Measurements from ENCODE around the gene CHMP6.
"Not testable (repeated sequence)": the region's sequence is repeated elsewhere in the genome, so short reads cannot be mapped to it uniquely, and the experiment has no call there.

Gene CHMP6

DNA sequence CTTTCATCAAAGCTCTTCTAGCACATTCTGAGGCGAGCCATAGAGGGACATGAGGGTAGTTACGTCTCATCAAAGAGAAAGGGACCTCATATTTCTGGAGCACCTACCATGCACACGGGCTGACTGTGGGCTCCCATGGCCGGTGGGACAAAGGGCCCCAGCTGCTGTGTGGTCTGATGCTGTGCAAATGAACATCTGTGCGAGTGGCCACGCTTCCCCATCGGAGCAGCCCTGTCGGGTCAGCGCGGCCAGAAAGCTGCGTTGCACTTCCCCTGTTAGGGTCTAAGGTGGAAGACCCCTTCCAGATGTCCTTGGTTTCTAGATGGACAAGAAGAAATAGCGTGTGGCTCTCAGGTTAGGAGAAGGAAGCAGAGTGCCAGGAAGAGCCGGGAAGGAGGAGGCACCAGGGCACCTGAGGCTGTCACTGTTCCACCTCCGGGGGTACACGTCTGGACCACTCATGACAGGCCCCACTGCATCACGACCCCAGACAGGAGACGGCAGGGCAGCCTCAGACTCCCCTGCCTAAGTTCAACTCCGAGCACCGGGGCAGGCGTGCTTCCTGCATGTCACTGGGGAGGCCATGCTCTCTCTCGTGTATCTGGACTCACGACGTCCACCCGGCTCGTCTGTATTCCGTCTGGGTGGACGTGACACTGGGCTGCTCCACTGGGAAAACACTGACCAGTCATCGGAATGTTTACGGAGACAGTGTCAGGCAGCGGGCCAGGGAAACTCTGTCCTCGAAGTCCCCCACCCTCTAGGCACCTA lies 34.8 kb downstream of the CHMP6 start:
- no peaks in the 10 kb centered on the region for H3K4me1 ChIP-seq (ENCODE audit: control insufficient read depth, insufficient read depth, low read length)
- H3K36me3 ChIP-seq (ENCODE audit: control insufficient read depth, insufficient read depth, low read length) = no peaks in the 10 kb centered on the region
- H3K27me3 ChIP-seq (ENCODE audit: control insufficient read depth, insufficient read depth, low read length) = no peaks in the 10 kb centered on the region
- no peak overlapping the region for H3K4me3 ChIP-seq (ENCODE audit: low read depth, low read length)
- H3K9me3 ChIP-seq (ENCODE audit: control insufficient read depth, insufficient read depth, low read length) = no peaks in the 10 kb centered on the region
- H3K9ac ChIP-seq (ENCODE audit: low read depth, low read length) = no peak overlapping the region

GRCh38 chr17:81027038-81027437 lies 35.4 kb downstream of the CHMP6 start:
- Histone ChIP-seq H3K9me3 (ENCODE audit: control insufficient read depth, insufficient read depth, low read length) (no peaks in the 10 kb centered on the region), H3K4me3 (ENCODE audit: low read depth, low read length) (no peak overlapping the region), H3K4me1 (ENCODE audit: control insufficient read depth, insufficient read depth, low read length) (no peaks in the 10 kb centered on the region), H3K27me3 (ENCODE audit: control insufficient read depth, insufficient read depth, low read length) (no peaks in the 10 kb centered on the region), H3K9ac (ENCODE audit: low read depth, low read length) (no peak overlapping the region), H3K36me3 (ENCODE audit: control insufficient read depth, insufficient read depth, low read length) (peaks cover 2% of the 10 kb centered on the region)

DNA sequence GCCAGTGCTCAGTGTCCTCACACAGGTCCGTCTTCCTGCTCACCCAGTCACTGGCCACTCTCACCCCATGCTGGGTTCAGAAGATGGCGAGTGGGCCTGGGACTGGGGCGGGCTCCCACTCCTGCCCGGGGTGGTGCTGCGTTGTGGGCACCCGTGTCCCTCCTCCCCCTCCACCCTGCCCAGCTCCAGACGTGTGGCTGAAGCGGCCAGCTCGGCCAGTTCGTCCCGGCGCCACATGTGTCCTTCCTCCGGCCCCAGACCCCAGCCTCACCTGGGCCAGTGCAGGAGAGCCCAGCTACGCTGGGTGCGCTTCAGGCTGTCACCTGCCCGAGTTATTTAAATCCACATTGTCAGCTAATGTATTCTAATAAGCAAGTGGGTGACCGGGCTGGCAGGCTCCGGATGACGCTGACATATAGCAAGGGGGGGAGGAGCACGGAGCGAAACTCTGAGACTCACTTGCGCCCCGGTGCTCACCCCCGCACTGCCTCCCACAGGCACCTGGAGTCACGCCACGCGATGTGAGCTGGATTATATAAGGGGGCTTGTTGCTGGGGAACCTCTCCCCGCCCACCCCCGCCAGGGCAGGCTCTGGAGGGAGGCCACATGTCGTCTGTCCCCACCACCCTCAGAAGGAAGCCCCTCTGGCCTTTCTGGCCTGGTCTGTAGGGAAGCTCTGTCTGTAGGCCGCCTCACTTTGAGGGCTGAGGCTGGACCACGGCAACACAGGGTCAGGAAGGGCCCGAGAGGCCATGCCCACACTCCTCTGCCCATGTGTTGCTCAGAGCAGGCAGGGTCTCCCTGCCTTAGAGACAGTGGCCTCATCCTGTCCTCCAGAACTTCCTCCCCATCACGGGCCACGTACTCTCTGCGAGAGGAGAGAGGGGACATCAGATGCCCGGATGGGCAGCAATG lies 36.2 kb downstream of the CHMP6 start:
- no peaks in the 10 kb centered on the region for H3K27me3 ChIP-seq (ENCODE audit: control insufficient read depth, insufficient read depth, low read length)
- H3K36me3 ChIP-seq (ENCODE audit: control insufficient read depth, insufficient read depth, low read length) = peaks cover 2% of the 10 kb centered on the region
- no peaks in the 10 kb centered on the region for H3K4me1 ChIP-seq (ENCODE audit: control insufficient read depth, insufficient read depth, low read length)
- no peaks in the 10 kb centered on the region for H3K9me3 ChIP-seq (ENCODE audit: control insufficient read depth, insufficient read depth, low read length)
- no peak overlapping the region for H3K4me3 ChIP-seq (ENCODE audit: low read depth, low read length)
- no peak overlapping the region for H3K9ac ChIP-seq (ENCODE audit: low read depth, low read length)

- Histone ChIP-seq H3K4me3 (ENCODE audit: low read depth, low read length) (no peak overlapping the region), H3K9me3 (ENCODE audit: control insufficient read depth, insufficient read depth, low read length) (no peaks in the 10 kb centered on the region), H3K9ac (ENCODE audit: low read depth, low read length) (no peak overlapping the region), H3K27me3 (ENCODE audit: control insufficient read depth, insufficient read depth, low read length) (no peaks in the 10 kb centered on the region), H3K4me1 (ENCODE audit: control insufficient read depth, insufficient read depth, low read length) (no peaks in the 10 kb centered on the region), H3K36me3 (ENCODE audit: control insufficient read depth, insufficient read depth, low read length) (peaks cover 2% of the 10 kb centered on the region)
Measured at GRCh38 chr17:81028506-81028858, 36.8 kb downstream of the CHMP6 start.

GRCh38 chr17:81029859-81030258 lies 38.2 kb downstream of the CHMP6 start:
- H3K9me3 ChIP-seq (ENCODE audit: control insufficient read depth, insufficient read depth, low read length) = no peaks in the 10 kb centered on the region

GRCh38 chr17:81030312-81030711 lies 38.7 kb downstream of the CHMP6 start:
- not testable (repeated sequence) for H3K9me3 ChIP-seq (ENCODE audit: control insufficient read depth, insufficient read depth, low read length); H3K36me3 ChIP-seq (ENCODE audit: control insufficient read depth, insufficient read depth, low read length); H3K4me1 ChIP-seq (ENCODE audit: control insufficient read depth, insufficient read depth, low read length); H3K9ac ChIP-seq (ENCODE audit: low read depth, low read length); H3K27me3 ChIP-seq (ENCODE audit: control insufficient read depth, insufficient read depth, low read length); H3K4me3 ChIP-seq (ENCODE audit: low read depth, low read length)

More at GRCh38 chr17:81029859-81030258, 38.2 kb downstream of the CHMP6 start:
- Histone ChIP-seq H3K9ac (ENCODE audit: low read depth, low read length) (no peak overlapping the region), H3K36me3 (ENCODE audit: control insufficient read depth, insufficient read depth, low read length) (peaks cover 2% of the 10 kb centered on the region), H3K4me3 (ENCODE audit: low read depth, low read length) (no peak overlapping the region), H3K4me1 (ENCODE audit: control insufficient read depth, insufficient read depth, low read length) (peaks cover 2% of the 10 kb centered on the region), H3K27me3 (ENCODE audit: control insufficient read depth, insufficient read depth, low read length) (no peaks in the 10 kb centered on the region)

- H3K9me3 ChIP-seq (ENCODE audit: control insufficient read depth, insufficient read depth, low read length) = no peaks in the 10 kb centered on the region
- H3K36me3 ChIP-seq (ENCODE audit: control insufficient read depth, insufficient read depth, low read length) = peaks cover 2% of the 10 kb centered on the region
- H3K9ac ChIP-seq (ENCODE audit: low read depth, low read length) = peak overlapping the region; percentile 47
- H3K27me3 ChIP-seq (ENCODE audit: control insufficient read depth, insufficient read depth, low read length) = peaks cover 2% of the 10 kb centered on the region
- no peak overlapping the region for H3K4me3 ChIP-seq (ENCODE audit: low read depth, low read length)
- H3K4me1 ChIP-seq (ENCODE audit: control insufficient read depth, insufficient read depth, low read length) = peaks cover 3% of the 10 kb centered on the region
Measured at GRCh38 chr17:81030741-81031565, 39.3 kb downstream of the CHMP6 start.

DNA sequence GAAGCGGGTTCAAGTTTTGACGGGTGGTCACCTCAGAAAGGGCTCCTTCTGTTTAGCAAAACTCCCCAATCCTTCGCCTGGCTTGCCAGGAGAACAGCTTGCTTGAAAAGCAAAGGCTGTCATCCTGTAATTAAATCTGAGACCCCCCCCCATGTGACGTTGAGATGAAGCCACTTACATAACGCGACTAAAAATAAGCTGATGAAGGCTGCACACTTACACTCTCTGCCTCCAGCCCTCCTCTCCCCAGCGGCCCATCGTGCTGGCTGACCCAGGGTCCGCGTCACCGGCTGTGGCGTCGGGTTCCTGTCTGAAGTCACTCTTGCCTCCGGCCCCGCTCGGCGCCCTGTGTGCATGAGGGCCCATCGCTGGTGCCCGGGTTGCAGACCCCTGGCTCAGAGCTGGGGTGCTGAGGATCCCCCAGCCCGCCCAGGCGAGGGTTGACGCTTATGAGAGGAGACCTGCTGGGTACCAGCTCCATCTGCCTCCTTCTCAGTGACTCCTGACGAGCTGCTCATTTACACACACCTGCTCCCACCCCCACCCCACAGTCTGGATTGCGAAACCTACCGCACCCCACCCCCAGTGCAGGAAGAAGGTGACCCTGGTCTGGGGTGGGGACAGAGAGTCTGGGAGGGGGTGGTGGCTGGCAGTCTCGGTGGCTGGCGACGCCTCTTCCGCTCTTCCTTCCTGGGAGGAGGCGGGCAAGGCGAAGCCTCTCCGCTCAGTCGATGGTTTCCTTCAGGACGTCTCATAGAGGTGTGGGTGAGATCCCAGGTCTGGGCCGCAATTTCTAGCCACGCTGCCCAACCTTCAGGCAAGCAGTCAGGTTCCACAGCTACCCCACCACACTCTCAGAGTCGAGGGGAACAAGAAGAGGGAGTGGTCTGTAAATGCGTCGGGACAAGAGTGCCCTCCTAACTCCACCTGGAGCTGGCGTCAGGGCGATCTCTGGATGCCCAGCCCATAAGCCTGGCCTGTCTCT lies 40.2 kb downstream of the CHMP6 start:
- peaks cover 2% of the 10 kb centered on the region for H3K27me3 ChIP-seq (ENCODE audit: control insufficient read depth, insufficient read depth, low read length)
- no peaks in the 10 kb centered on the region for H3K9me3 ChIP-seq (ENCODE audit: control insufficient read depth, insufficient read depth, low read length)
- H3K9ac ChIP-seq (ENCODE audit: low read depth, low read length) = no peak overlapping the region
- no peak overlapping the region for H3K4me3 ChIP-seq (ENCODE audit: low read depth, low read length)
- peaks cover 5% of the 10 kb centered on the region for H3K4me1 ChIP-seq (ENCODE audit: control insufficient read depth, insufficient read depth, low read length)
- H3K36me3 ChIP-seq (ENCODE audit: control insufficient read depth, insufficient read depth, low read length) = peaks cover 2% of the 10 kb centered on the region

GRCh38 chr17:81032641-81033480 lies 41.2 kb downstream of the CHMP6 start:
- Histone ChIP-seq H3K4me3 (ENCODE audit: low read depth, low read length) (no peak overlapping the region), H3K9me3 (ENCODE audit: control insufficient read depth, insufficient read depth, low read length) (no peaks in the 10 kb centered on the region), H3K27me3 (ENCODE audit: control insufficient read depth, insufficient read depth, low read length) (peaks cover 2% of the 10 kb centered on the region), H3K9ac (ENCODE audit: low read depth, low read length) (peak overlapping the region; percentile 54), H3K4me1 (ENCODE audit: control insufficient read depth, insufficient read depth, low read length) (peaks cover 5% of the 10 kb centered on the region), H3K36me3 (ENCODE audit: control insufficient read depth, insufficient read depth, low read length) (peaks cover 2% of the 10 kb centered on the region)

- H3K4me3 ChIP-seq (ENCODE audit: low read depth, low read length) = peak overlapping the region; percentile 69
- H3K9ac ChIP-seq (ENCODE audit: low read depth, low read length) = peak overlapping the region; percentile 73
Measured at GRCh38 chr17:81033535-81034167, 42.0 kb downstream of the CHMP6 start.

More at GRCh38 chr17:81033535-81034167, 42.0 kb downstream of the CHMP6 start:
- peaks cover 2% of the 10 kb centered on the region for H3K27me3 ChIP-seq (ENCODE audit: control insufficient read depth, insufficient read depth, low read length)
- peaks cover 5% of the 10 kb centered on the region for H3K4me1 ChIP-seq (ENCODE audit: control insufficient read depth, insufficient read depth, low read length)
- no peaks in the 10 kb centered on the region for H3K9me3 ChIP-seq (ENCODE audit: control insufficient read depth, insufficient read depth, low read length)
- peaks cover 2% of the 10 kb centered on the region for H3K36me3 ChIP-seq (ENCODE audit: control insufficient read depth, insufficient read depth, low read length)
